Measurements from ENCODE around the gene LRRC18. TPM values are rescaled to one million over a fixed set of nuclear protein-coding genes. Genes with fewer than 3 reads are reported as not detected.
A peak's percentile ranks its signal among the peaks of the same experiment; 100 is the strongest.

LRRC18 gene
- total RNA-seq, 1 experiment from 2014 or later: not detected

GRCh38 chr10:48885376-48885775, 54.3 kb downstream of the LRRC18 start:
- no peak overlapping the region for H2AFZ ChIP-seq
- no peaks in the 10 kb centered on the region for H3K4me1 ChIP-seq (replicated peaks; ENCODE audit: insufficient read depth)
- H3K4me2 ChIP-seq: no peak overlapping the region
- DNase-seq: no peak
- no peaks in the 10 kb centered on the region for H3K9me3 ChIP-seq (ENCODE audit: insufficient read depth, low read depth)
- H3F3A ChIP-seq (ENCODE audit: insufficient read depth, low read depth): no peaks in the 10 kb centered on the region
- intact Hi-C loops (cut with micrococcal nuclease; ENCODE audit: unreplicated experiment): no loop called here
- H3K36me3 ChIP-seq (ENCODE audit: low read depth): no peaks in the 10 kb centered on the region
- ChIA-PET POLR2A (ENCODE audit: unreplicated experiment) (no interaction called here), CTCF (no interaction called here)
- H3K4me3 ChIP-seq: no peak overlapping the region
- no peaks in the 10 kb centered on the region for H4K20me1 ChIP-seq (ENCODE audit: insufficient read depth)
- no peaks in the 10 kb centered on the region for H3K9me2 ChIP-seq (ENCODE audit: insufficient read depth)
- H3K27ac ChIP-seq: no peak overlapping the region
- H3K79me2 ChIP-seq (ENCODE audit: low read depth): no peaks in the 10 kb centered on the region
- H3K27me3 ChIP-seq (ENCODE audit: insufficient read depth, low read depth): peaks cover 33% of the 10 kb centered on the region; the same call in 1 of the 2 replicates
- TF ChIP-seq CTCF (conservative IDR thresholded peaks at IDR 0.05): peak; percentile 48
- no peak for TF ChIP-seq EZH2 (IDR thresholded peaks at IDR 0.05; ENCODE audit: low read depth)
- BruUV-seq (replicated peaks): no TSS peak

- no peaks in the 10 kb centered on the region for H4K20me1 ChIP-seq (ENCODE audit: insufficient read depth)
- H3K4me3 ChIP-seq: no peak overlapping the region
- BruUV-seq (replicated peaks): no TSS peak
- TF ChIP-seq EZH2 (IDR thresholded peaks at IDR 0.05; ENCODE audit: low read depth) (no peak), CTCF (conservative IDR thresholded peaks at IDR 0.05) (no peak)
- no peak for DNase-seq
- no peaks in the 10 kb centered on the region for H3K79me2 ChIP-seq (ENCODE audit: low read depth)
- POLR2A ChIA-PET (ENCODE audit: unreplicated experiment): no interaction called here
- no peaks in the 10 kb centered on the region for H3K36me3 ChIP-seq (ENCODE audit: low read depth)
- no peaks in the 10 kb centered on the region for H3K9me2 ChIP-seq (ENCODE audit: insufficient read depth)
- no peak overlapping the region for H2AFZ ChIP-seq
- no peaks in the 10 kb centered on the region for H3K4me1 ChIP-seq (replicated peaks; ENCODE audit: insufficient read depth)
- no peaks in the 10 kb centered on the region for H3F3A ChIP-seq (ENCODE audit: insufficient read depth, low read depth)
- H3K9me3 ChIP-seq (ENCODE audit: insufficient read depth, low read depth): no peaks in the 10 kb centered on the region
- H3K27me3 ChIP-seq (ENCODE audit: insufficient read depth, low read depth): peaks cover 32% of the 10 kb centered on the region; the same call in 1 of the 2 replicates
- H3K4me2 ChIP-seq: no peak overlapping the region
- CTCF ChIA-PET: no interaction called here
- intact Hi-C loops (cut with micrococcal nuclease; ENCODE audit: unreplicated experiment): no loop called here
- H3K27ac ChIP-seq: no peak overlapping the region
Measured at GRCh38 chr10:48884179-48885045, 55.2 kb downstream of the LRRC18 start.

- no peak overlapping the region for H3K4me2 ChIP-seq
- no peak overlapping the region for H2AFZ ChIP-seq
- peaks cover 25% of the 10 kb centered on the region; the same call in 1 of the 2 replicates for H3K27me3 ChIP-seq (ENCODE audit: insufficient read depth, low read depth)
- intact Hi-C loops (cut with micrococcal nuclease; ENCODE audit: unreplicated experiment): no loop called here
- ChIA-PET POLR2A (ENCODE audit: unreplicated experiment) (no interaction called here), CTCF (no interaction called here)
- no peaks in the 10 kb centered on the region for H3K4me1 ChIP-seq (replicated peaks; ENCODE audit: insufficient read depth)
- BruUV-seq (replicated peaks): no TSS peak
- H3K9me3 ChIP-seq (ENCODE audit: insufficient read depth, low read depth): no peaks in the 10 kb centered on the region
- H3K27ac ChIP-seq: no peak overlapping the region
- no peaks in the 10 kb centered on the region for H3F3A ChIP-seq (ENCODE audit: insufficient read depth, low read depth)
- no peaks in the 10 kb centered on the region for H4K20me1 ChIP-seq (ENCODE audit: insufficient read depth)
- H3K79me2 ChIP-seq (ENCODE audit: low read depth): no peaks in the 10 kb centered on the region
- TF ChIP-seq CTCF (conservative IDR thresholded peaks at IDR 0.05) (no peak), EZH2 (IDR thresholded peaks at IDR 0.05; ENCODE audit: low read depth) (no peak)
- H3K9me2 ChIP-seq (ENCODE audit: insufficient read depth): no peaks in the 10 kb centered on the region
- no peaks in the 10 kb centered on the region for H3K36me3 ChIP-seq (ENCODE audit: low read depth)
- no peak for DNase-seq
- H3K4me3 ChIP-seq: no peak overlapping the region
Measured at GRCh38 chr10:48883701-48884100, 55.9 kb downstream of the LRRC18 start.
